ENCODE measurements around the gene ACBD6. TPM values are rescaled to one million over a fixed set of nuclear protein-coding genes. Genes with fewer than 3 reads are reported as not detected.

ACBD6 gene
- total and polyA plus RNA-seq, 7 donors = 12.6 to 20.4 (median 17.3) TPM

DNA sequence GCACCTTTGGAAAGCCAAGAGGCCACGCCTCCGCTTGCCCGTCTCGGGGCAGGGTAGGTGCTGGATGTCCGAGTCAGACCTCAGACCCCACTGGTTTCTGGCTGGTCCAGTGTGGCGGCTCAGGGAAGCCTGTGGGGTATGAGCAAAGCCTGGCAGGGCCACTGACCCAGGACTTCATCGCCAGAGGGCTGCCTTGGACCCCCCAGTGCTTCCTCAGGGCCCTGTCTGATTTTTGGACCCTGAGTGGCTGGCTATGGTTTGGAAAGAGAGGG lies 251.9 kb downstream of the ACBD6 start:
- TF ChIP-seq, protein P1, sequence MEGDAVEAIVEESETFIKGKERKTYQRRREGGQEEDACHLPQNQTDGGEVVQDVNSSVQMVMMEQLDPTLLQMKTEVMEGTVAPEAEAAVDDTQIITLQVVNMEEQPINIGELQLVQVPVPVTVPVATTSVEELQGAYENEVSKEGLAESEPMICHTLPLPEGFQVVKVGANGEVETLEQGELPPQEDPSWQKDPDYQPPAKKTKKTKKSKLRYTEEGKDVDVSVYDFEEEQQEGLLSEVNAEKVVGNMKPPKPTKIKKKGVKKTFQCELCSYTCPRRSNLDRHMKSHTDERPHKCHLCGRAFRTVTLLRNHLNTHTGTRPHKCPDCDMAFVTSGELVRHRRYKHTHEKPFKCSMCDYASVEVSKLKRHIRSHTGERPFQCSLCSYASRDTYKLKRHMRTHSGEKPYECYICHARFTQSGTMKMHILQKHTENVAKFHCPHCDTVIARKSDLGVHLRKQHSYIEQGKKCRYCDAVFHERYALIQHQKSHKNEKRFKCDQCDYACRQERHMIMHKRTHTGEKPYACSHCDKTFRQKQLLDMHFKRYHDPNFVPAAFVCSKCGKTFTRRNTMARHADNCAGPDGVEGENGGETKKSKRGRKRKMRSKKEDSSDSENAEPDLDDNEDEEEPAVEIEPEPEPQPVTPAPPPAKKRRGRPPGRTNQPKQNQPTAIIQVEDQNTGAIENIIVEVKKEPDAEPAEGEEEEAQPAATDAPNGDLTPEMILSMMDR (IDR thresholded peaks at IDR 0.05) = no peak
- ATAC-seq (no peak), DNase-seq (peak in 1 of 2 donors; percentile 43)
- H3K27ac ChIP-seq = no peak overlapping the region
- 76 to 97% (median 92%) methylated on average over 7 of the region's 7 CpGs for WGBS, 3 donors
- H3K9me3 ChIP-seq = no peaks in the 10 kb centered on the region
- peaks cover 0 to 18% (median 6%) of the 10 kb centered on the region in 3 donors for H3K27me3 ChIP-seq (ENCODE audit: insufficient read depth in 3 of 3, low read length in 2 of 3)
- no peaks in the 10 kb centered on the region for H3K36me3 ChIP-seq (ENCODE audit: insufficient read depth in 1 of 2, low read depth in 1 of 2)
- H3K4me3 ChIP-seq = no peak overlapping the region
- intact Hi-C loops (cut with DNase I) = loop anchor here in 1 of 2 donors (2.0 to 10.0 kb wide), 2 partner anchors 164 to 232 kb away; no protein-coding TSS in a partner anchor
- no peaks in the 10 kb centered on the region for H3K4me1 ChIP-seq

DNA sequence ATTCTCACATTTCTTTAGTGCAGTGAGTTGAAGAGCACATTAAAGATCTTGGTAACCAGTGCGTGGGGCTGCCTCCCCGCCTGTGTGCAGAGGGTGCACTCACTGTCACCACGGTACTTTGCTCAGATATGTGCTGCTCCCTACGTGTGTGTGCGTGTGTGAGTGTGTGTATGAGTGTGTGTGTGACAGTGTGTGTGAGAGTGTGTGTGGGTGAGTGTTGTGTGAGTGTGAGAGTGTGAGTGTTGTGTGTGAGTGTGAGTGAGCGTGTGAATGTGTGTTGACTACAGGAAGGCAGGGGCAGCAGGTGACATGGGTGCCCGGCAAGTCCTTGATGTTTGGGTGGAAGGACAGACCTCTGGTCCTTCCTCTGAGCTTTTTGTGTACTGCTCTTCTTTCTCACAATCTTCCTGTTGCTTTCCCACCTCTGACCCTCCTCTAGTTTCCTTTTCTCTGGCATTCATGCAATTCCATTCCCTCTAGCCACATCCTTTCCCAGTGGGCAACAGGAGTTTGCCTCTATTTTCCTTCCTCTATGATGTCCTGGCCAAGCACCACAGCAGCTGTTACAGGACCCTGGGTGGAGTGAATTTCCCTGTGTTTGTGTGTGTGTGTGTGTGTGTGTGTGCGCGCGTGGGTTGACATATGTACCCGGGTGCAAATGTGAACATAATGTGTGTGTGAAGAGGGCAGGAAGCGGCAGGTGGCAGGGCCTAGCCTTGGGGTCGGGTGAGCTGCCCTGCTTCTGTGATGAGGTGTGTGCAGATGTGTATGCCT lies 252.5 kb downstream of the ACBD6 start:
- intact Hi-C loops (cut with DNase I) = loop anchor here in 1 of 2 donors (2.0 to 10.0 kb wide), 2 partner anchors 165 to 233 kb away; no protein-coding TSS in a partner anchor
- Histone ChIP-seq H3K27ac (no peak overlapping the region), H3K4me1 (no peaks in the 10 kb centered on the region), H3K4me3 (no peak overlapping the region), H3K36me3 (ENCODE audit: insufficient read depth in 1 of 2, low read depth in 1 of 2) (no peaks in the 10 kb centered on the region), H3K27me3 (ENCODE audit: insufficient read depth in 3 of 3, low read length in 2 of 3) (peaks cover 0 to 17% (median 5%) of the 10 kb centered on the region in 3 donors), H3K9me3 (no peaks in the 10 kb centered on the region)
- ATAC-seq = no peak
- TF ChIP-seq, protein P1 (IDR thresholded peaks at IDR 0.05) = no peak
- 70 to 85% (median 83%) methylated on average over 13 of the region's 13 CpGs for WGBS, 3 donors
- DNase-seq = peak in 1 of 2 donors; percentile 19

DNA sequence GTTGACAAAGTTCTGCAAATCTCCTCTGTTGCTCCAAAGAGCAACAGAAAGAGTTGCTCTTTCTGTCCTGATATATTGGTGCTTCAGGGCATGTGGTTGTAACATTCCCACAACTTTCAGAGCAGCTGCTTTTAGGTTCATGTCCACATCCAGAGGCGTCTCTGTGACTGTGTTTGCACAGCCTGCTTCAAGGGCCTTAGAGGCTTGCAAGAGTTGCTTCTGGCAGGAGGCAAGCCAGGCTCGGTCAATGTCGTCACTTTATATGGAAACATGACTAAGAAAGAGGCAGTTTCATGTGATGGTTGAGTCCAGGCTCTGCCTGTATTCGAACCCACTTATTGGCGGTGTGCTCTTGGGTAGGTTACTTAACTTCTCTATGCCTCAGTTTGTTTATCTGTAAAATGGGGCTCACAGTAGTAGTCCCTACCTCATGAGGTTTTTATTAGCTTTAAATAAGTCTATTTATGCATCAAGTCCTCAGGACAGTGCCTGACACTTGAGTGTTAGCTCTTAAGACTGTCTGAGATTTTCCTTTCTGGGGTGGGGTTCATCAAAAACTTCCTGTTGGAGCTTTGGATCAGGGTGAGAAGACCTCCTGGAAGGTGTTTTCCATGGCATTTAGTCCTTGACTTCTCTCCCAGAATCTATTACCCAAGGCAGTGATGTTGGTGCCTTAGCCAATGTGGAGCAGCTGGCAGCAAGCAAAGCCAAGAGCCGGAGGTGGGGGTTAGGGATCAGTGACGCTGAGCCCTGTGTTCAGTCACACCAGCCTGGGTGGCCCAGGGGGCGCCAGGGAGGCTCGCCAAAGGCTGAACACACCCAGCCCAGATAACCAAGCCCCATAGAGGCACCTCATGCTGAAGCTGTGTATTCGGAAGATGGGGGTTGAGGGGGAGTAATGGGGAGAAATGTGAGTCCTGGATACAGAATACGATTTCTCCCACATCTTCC lies 253.4 kb downstream of the ACBD6 start:
- Histone ChIP-seq H3K36me3 (ENCODE audit: insufficient read depth in 1 of 2, low read depth in 1 of 2) (no peaks in the 10 kb centered on the region), H3K9me3 (no peaks in the 10 kb centered on the region), H3K27ac (no peak overlapping the region), H3K4me1 (no peaks in the 10 kb centered on the region), H3K27me3 (ENCODE audit: insufficient read depth in 3 of 3, low read length in 2 of 3) (peaks cover 0 to 9% (median 5%) of the 10 kb centered on the region in 3 donors), H3K4me3 (no peak overlapping the region)
- DNase-seq (peak in 1 of 2 donors; percentile 44), ATAC-seq (peak in 1 of 4 donors; percentile 16)
- WGBS, 3 donors = 46 to 55% (median 53%) methylated on average over 11 of the region's 11 CpGs
- intact Hi-C loops (cut with DNase I) = no loop called here
- TF ChIP-seq, protein P1 (IDR thresholded peaks at IDR 0.05) = no peak

DNA sequence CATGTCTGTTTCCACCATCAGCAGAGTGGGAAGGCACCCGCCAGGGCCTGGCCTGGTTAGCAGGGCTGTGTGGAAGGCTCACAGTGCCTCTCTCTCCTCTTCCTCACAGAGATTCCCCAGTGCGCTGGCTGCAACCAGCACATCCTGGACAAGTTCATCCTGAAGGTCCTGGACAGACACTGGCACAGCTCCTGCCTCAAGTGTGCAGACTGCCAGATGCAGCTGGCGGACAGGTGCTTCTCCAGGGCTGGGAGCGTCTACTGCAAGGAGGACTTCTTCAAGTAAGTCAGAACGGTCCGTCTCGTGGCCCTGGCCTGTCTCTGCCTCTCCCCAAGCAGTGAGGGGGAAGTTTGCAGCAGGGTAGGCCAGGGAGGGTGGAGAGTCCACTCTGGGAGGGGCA lies 254.2 kb downstream of the ACBD6 start:
- H3K9me3 ChIP-seq = no peaks in the 10 kb centered on the region
- TF ChIP-seq, protein P1 (IDR thresholded peaks at IDR 0.05) = no peak
- H3K27ac ChIP-seq = no peak overlapping the region
- no peaks in the 10 kb centered on the region for H3K36me3 ChIP-seq (ENCODE audit: insufficient read depth in 1 of 2, low read depth in 1 of 2)
- ATAC-seq = no peak
- intact Hi-C loops (cut with DNase I) = no loop called here
- no peaks in the 10 kb centered on the region for H3K4me1 ChIP-seq
- no peak overlapping the region for H3K4me3 ChIP-seq
- WGBS, 3 donors = 93 to 96% (median 94%) methylated on average over 7 of the region's 7 CpGs
- H3K27me3 ChIP-seq (ENCODE audit: insufficient read depth in 3 of 3, low read length in 2 of 3) = peaks cover 0 to 7% (median 5%) of the 10 kb centered on the region in 3 donors
- DNase-seq = peak in 1 of 2 donors; percentile 50
